Activated CD4-positive, alpha-beta T cell treated with anti-CD3 and anti-CD28 coated beads, Interleukin-2, amount 50 U/mL, for 16 hours (primary cell): Measurements from ENCODE around the gene UEVLD.

ENCODE experiments used
- DNase-seq: peaks from one replicate; pipeline ENCODE4 v3.0.0-alpha.2; 2020

Gene UEVLD

DNA sequence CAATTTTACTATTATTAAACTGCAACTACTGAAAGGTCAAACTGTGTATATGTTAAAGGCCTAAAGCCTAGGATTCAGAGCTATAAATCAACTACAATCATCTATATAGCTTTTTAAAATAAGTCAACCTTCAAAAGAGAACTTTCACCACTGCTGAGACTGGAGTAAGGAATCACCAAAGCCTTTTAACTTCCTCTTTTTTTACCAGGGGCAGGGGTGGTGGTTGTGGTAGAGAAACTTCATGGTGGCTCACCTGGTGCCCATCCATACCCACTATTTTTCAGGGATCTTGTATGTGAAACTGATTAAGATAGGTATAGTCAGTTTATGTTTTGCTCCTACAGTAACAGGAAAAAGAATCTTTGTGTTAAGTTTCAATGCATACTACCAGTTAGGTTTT is 93.3 kb downstream of the UEVLD start:
- DNase-seq, result no peak

DNA sequence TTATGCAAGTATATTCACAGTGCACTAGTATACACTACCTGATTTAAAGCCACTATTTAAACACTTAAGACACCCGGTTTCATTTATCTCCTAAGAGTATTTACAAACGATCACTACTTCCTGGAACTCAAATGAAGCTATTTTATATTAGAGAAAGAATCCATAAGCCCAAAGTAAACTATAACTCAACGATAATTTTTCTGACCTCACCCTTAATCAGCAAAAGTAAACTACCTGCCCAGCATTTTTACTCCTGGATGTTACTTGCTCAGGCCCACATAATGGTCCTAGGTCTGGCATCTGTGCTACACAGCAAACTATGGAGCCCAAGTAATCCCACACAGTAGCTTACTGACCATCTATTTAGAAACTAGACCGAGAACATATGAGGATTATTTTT is 95.2 kb downstream of the UEVLD start:
- no peak for DNase-seq

DNA sequence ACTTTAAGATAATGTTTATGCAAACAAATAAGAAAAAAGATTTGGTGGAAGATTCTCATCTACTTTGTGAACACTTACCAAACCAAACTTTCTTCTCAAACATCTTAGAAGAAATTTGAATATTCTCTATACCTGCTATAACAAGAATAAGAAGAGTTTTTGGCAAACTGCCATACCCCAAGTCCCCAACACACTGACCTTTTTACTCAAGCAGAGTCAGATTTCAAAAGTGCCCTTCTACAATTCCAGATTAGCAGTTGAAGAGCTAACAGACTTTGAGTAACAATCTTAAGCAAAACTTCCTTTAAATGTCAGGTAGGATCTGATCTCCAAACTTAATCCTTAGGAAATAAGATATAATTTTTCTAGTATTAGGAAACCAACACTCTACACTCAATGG is 95.6 kb downstream of the UEVLD start:
- DNase-seq, result no peak

DNA sequence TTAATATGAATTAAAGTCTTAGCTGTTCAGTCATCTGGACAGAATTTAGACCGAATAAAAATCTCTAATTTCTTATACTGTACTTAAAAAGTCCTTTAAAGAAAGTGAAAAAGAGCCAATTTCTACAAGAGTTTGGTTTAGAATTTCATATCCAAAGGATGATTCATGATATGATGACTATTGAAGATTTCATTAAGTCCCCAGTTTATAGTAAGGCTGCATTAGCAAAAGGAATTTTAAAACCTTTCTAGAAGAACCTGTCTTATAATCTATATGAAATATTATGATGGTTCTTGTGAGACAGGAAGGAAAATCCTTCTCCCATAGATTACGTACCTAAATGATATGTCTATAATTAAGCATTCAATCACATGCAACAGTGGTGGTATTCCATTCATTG is 96.6 kb downstream of the UEVLD start:
- no peak for DNase-seq

- DNase-seq, result no peak
These were observed 97.6 kb downstream of the UEVLD start for GRCh38 chr11:18490736-18491485.

GRCh38 chr11:18490319-18490718 is 98.2 kb downstream of the UEVLD start:
- DNase-seq, result no peak

- DNase-seq, result peak; percentile 8
These were observed 102.5 kb downstream of the UEVLD start for GRCh38 chr11:18485913-18486528.
